Peyer's patch (tissue), 4 donors: Measurements from ENCODE around the gene KCNN3. TPM values are rescaled to one million over a fixed set of nuclear protein-coding genes. Genes with fewer than 3 reads are reported as not detected.
A peak's percentile ranks its signal among the peaks of the same experiment; 100 is the strongest.

Experiments
- DNase-seq, 3 donors: peaks; one replicate each; pipeline ENCODE4 v3.0.0-alpha.2; 2017 to 2019
- H3K27ac ChIP-seq, 4 donors: fragments of 200-600 bp; sonication (generic); one replicate each; pipeline ENCODE4 v1.5.1; 2016 to 2019
- H3K27me3 ChIP-seq, 2 donors: fragments of 200-600 bp; sonication (generic); one replicate each; pipeline ENCODE4 v1.5.1; 2019
- H3K36me3 ChIP-seq, 3 donors: fragments of 200-600 bp; sonication (generic); one replicate each; pipeline ENCODE4 v1.5.1; 2016 to 2019
- H3K4me1 ChIP-seq, 4 donors: fragments of 200-600 bp; sonication (generic); one replicate each; pipeline ENCODE4 v1.5.1; 2016 to 2019
- H3K4me3 ChIP-seq, 4 donors: fragments of 200-600 bp; sonication (generic); 1 replicate in 3 of 4; 2 replicates in 1 of 4; pipeline ENCODE4 v1.5.1; 2016 to 2019; ENCODE audit warnings: mild to moderate bottlenecking in 1 of 4
- H3K9me3 ChIP-seq, 4 donors: fragments of 200-600 bp; sonication (generic); one replicate each; pipeline ENCODE4 v1.5.1; 2016 to 2019; ENCODE audit warnings: mild to moderate bottlenecking in 1 of 4
- POLR2A ChIP-seq, 2 donors: fragments of 450-650 bp; IDR thresholded peaks; one replicate each; pipeline ENCODE4 v1.5.1; 2017; ENCODE audit warnings: antibody characterized with exemption in 2 of 2, mild to moderate bottlenecking in 2 of 2, moderate library complexity in 2 of 2
- total RNA-seq, 4 donors: library from RNA; depleted of rRNA; stranded (reverse); fragments of >200 nt; gene quantifications; one replicate each; pipeline ENCODE4 v1.1.0, GENCODE V29; 2016
- TF ChIP-seq, protein P1 (sequence below), 6 experiments: fragments of 450-650 bp in 4 of 6; fragments of 200-600 bp in 2 of 6; sonication (generic) in 1 of 6; IDR thresholded peaks; one replicate each; pipeline ENCODE4 v1.5.1; 2017 to 2019; ENCODE audit warnings: antibody characterized with exemption in 6 of 6, mild to moderate bottlenecking in 3 of 6, moderate library complexity in 1 of 6

Gene KCNN3
- total RNA-seq, 4 donors from 2014 or later = 0.85 to 1.7 (median 1.2) TPM

- Histone ChIP-seq H3K4me1 (peaks cover 0 to 11% (median 3%) of the 10 kb centered on the region in 4 donors), H3K36me3 (no peaks in the 10 kb centered on the region), H3K27me3 (no peaks in the 10 kb centered on the region), H3K9me3 (no peaks in the 10 kb centered on the region), H3K4me3 (no peak overlapping the region), H3K27ac (no peak overlapping the region)
- no peak for TF ChIP-seq POLR2A (IDR thresholded peaks at IDR 0.05)
- TF ChIP-seq, protein P1, sequence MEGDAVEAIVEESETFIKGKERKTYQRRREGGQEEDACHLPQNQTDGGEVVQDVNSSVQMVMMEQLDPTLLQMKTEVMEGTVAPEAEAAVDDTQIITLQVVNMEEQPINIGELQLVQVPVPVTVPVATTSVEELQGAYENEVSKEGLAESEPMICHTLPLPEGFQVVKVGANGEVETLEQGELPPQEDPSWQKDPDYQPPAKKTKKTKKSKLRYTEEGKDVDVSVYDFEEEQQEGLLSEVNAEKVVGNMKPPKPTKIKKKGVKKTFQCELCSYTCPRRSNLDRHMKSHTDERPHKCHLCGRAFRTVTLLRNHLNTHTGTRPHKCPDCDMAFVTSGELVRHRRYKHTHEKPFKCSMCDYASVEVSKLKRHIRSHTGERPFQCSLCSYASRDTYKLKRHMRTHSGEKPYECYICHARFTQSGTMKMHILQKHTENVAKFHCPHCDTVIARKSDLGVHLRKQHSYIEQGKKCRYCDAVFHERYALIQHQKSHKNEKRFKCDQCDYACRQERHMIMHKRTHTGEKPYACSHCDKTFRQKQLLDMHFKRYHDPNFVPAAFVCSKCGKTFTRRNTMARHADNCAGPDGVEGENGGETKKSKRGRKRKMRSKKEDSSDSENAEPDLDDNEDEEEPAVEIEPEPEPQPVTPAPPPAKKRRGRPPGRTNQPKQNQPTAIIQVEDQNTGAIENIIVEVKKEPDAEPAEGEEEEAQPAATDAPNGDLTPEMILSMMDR (IDR thresholded peaks at IDR 0.05) = no peak
- DNase-seq = no peak
Observed at GRCh38 chr1:154755858-154756730, 114.0 kb downstream of the KCNN3 start.

GRCh38 chr1:154753426-154753825, 116.7 kb downstream of the KCNN3 start:
- no peak for DNase-seq
- H3K36me3 ChIP-seq = no peaks in the 10 kb centered on the region
- H3K27me3 ChIP-seq = no peaks in the 10 kb centered on the region
- H3K4me3 ChIP-seq = no peak overlapping the region
- no peaks in the 10 kb centered on the region for H3K9me3 ChIP-seq
- peaks cover 0 to 4% (median 0%) of the 10 kb centered on the region in 4 donors for H3K4me1 ChIP-seq
- H3K27ac ChIP-seq = no peak overlapping the region
- TF ChIP-seq POLR2A (IDR thresholded peaks at IDR 0.05) = no peak
- TF ChIP-seq, protein P1 (IDR thresholded peaks at IDR 0.05) = no peak

DNA sequence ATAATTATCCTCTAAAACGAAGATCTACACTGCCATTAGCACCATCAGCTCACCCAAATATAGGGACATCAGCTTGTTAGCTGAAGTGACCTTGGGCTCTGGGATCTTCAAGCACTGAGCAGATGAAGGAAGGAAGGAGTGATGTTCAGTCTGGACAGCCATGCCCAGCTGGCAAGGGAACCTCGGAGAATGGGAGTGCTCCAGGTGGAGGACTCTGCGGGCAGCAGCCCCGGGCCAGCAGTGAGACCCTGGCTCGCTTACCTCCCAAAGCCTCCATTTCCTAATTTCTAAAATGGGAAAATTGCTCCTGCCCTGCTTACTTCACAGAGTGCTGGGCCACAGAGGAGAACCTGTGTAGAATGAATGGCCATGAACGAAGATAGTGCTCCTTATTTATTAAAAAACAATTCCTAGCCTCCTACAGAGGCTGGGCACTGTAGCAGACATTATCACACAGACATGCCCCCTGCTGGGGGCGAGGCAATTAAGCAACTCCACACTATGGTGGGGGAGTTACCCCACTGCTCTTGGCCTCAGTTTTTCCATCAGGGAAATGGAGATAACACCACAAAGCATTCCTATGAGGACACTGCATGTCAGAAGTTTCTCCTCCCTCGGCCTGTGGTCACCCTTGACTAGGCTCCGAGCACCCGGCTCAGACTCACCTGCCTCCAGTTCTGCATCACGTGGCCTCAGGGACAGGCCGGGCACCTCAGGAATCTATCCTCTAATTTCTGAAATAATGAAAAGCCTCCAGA, 117.6 kb downstream of the KCNN3 start:
- Histone ChIP-seq H3K27ac (peak overlapping the region in 1 of 4 donors; percentile 34), H3K36me3 (no peaks in the 10 kb centered on the region), H3K27me3 (no peaks in the 10 kb centered on the region), H3K9me3 (no peaks in the 10 kb centered on the region), H3K4me1 (peaks cover 0 to 12% (median 4%) of the 10 kb centered on the region in 4 donors), H3K4me3 (no peak overlapping the region)
- DNase-seq = no peak
- TF ChIP-seq POLR2A (IDR thresholded peaks at IDR 0.05) = no peak
- TF ChIP-seq, protein P1 (IDR thresholded peaks at IDR 0.05) = peak in 1 of 6 experiments; percentile 6

DNA sequence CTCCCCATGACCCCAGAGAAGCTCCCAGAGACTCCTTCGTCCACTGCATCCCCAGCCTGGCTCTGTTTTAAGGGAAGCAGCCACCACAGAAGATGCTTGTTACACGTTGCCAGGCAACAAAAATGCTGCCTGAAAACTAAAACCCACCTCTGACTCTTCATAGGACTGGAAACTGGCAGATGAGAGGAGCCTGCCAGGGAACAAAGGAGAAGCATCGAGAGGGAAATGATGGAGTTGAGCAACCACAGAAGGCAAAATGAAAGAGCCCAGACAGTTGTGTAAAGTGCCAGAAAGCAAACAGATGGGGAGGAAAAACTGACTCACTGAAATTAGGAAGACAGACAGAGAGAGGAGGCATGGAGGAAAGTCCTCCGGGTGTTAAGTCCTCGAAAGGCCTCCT, 118.4 kb downstream of the KCNN3 start:
- H3K27me3 ChIP-seq = no peaks in the 10 kb centered on the region
- no peak overlapping the region for H3K4me3 ChIP-seq
- TF ChIP-seq POLR2A (IDR thresholded peaks at IDR 0.05) = no peak
- TF ChIP-seq, protein P1 (IDR thresholded peaks at IDR 0.05) = no peak
- no peaks in the 10 kb centered on the region for H3K9me3 ChIP-seq
- H3K27ac ChIP-seq = peak overlapping the region in 1 of 4 donors; percentile 20
- peaks cover 0 to 17% (median 7%) of the 10 kb centered on the region in 4 donors for H3K4me1 ChIP-seq
- H3K36me3 ChIP-seq = no peaks in the 10 kb centered on the region
- DNase-seq = no peak

DNA sequence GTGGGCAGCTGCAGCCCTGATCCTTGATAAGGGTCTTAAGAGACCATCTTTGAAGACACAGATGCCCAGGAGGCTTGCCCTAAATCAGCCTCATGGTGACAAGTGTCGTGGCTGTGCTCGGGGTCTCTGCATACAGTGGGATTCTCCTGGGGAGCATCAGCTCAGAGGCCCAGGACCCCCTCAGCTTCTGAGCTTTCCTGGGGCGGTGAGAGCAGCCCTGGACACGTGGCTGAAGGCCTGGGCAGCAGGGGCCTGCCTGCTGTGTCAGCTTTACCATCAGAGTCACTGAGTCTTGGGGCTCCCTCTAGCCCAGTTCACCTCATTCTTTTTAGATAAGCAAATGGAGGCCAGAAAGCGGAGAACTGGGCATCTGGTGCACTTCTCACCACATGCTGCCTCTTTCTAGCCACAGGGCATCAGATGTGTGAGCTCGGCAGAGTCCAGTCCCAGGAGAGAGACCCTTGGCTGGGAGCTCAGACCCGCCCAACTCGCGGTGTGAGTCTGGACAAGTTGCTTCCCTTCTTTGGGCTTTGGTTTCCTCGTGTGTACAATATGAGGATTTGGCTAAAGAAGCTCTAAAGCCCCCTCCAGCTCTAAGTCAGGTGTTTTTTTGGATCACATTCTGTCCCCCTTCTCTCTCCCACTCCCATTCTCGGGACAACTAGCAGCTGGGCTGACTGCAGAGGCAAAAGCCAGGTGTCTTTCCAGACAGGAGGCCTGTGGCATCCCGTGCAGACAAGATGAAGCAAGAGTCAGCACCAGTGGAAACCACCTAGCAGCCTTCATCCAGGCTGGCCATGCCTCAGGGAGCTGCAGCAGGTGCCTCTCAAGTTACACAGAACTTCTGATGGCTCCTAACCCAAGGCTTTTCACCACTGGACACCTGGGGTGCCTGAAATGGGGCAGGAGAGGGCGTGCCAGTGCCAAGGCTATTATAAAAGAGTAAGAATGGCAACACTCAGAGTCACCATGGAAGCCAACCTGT, 119.1 kb downstream of the KCNN3 start:
- Histone ChIP-seq H3K27ac (peak overlapping the region in 1 of 4 donors; percentile 20), H3K4me3 (no peak overlapping the region), H3K4me1 (peaks cover 0 to 17% (median 7%) of the 10 kb centered on the region in 4 donors), H3K9me3 (no peaks in the 10 kb centered on the region), H3K27me3 (no peaks in the 10 kb centered on the region), H3K36me3 (no peaks in the 10 kb centered on the region)
- TF ChIP-seq POLR2A (IDR thresholded peaks at IDR 0.05) = no peak
- TF ChIP-seq, protein P1 (IDR thresholded peaks at IDR 0.05) = no peak
- no peak for DNase-seq
